Measurements from ENCODE around the gene TTLL5. TPM values are rescaled to one million over a fixed set of nuclear protein-coding genes. Genes with fewer than 3 reads are reported as not detected.

Gene TTLL5
- total and polyA plus RNA-seq, 2 of the 4 experiments (the other 2 are of a cell fraction) = 11.9 to 16.7 TPM

GRCh38 chr14:75909630-75910029 is 248.6 kb downstream of the TTLL5 start:
- DNase-seq (no peak), ATAC-seq (ENCODE audit: low read depth) (no peak)
- intact Hi-C loops (cut with micrococcal nuclease) (loop anchor here (10.0 kb wide), 1 partner anchor 475 kb away; no protein-coding TSS in a partner anchor), dilution Hi-C loops (cut with HindIII; ENCODE audit: low sequenced_read_pairs, unreplicated experiment) (no loop called here), in situ Hi-C loops (cut with MboI; ENCODE audit: low sequenced_read_pairs) (no loop called here)
- no peaks in the 10 kb centered on the region for H4K20me1 ChIP-seq (ENCODE audit: insufficient read depth, low read length)
- no peak overlapping the region for H2AK9ac ChIP-seq (replicated peaks; ENCODE audit: low read depth, low read length, poor library complexity)
- no peak overlapping the region for H4K5ac ChIP-seq (ENCODE audit: low read depth, low read length)
- H3K9me1 ChIP-seq (ENCODE audit: insufficient read depth, low read length) = no peaks in the 10 kb centered on the region
- no peak overlapping the region for H3K27ac ChIP-seq (ENCODE audit: insufficient read depth, low read length)
- no peak overlapping the region for H3K18ac ChIP-seq (ENCODE audit: low read depth, low read length)
- H2AK5ac ChIP-seq (ENCODE audit: low read depth, low read length) = no peak overlapping the region
- no peak overlapping the region for H2BK120ac ChIP-seq (ENCODE audit: low read depth, low read length)
- no peak overlapping the region for H2AFZ ChIP-seq (replicated peaks; ENCODE audit: low read length, poor library complexity)
- no peak overlapping the region for H3K4me2 ChIP-seq (ENCODE audit: low read depth, low read length)
- H2BK5ac ChIP-seq (ENCODE audit: low read depth, low read length, poor library complexity, severe bottlenecking) = no peak overlapping the region
- no peak overlapping the region for H2BK15ac ChIP-seq (ENCODE audit: low read depth, low read length)
- no peak overlapping the region for H4K91ac ChIP-seq (ENCODE audit: insufficient read depth, low read depth, low read length)
- no peaks in the 10 kb centered on the region for H3K9me3 ChIP-seq (ENCODE audit: control insufficient read depth, insufficient read depth, low read length)
- no peak overlapping the region for H3K4ac ChIP-seq (ENCODE audit: low read depth, low read length)
- no peak overlapping the region for H3K23ac ChIP-seq (ENCODE audit: low read depth, low read length)
- no peaks in the 10 kb centered on the region for H3K27me3 ChIP-seq (ENCODE audit: control insufficient read depth, insufficient read depth, low read length)
- no peaks in the 10 kb centered on the region for H3K79me1 ChIP-seq (ENCODE audit: low read depth in 1 of 2, low read length in 2 of 2)
- peaks cover 2% of the 10 kb centered on the region; the same call in 1 of the 2 replicates for H3K4me1 ChIP-seq (ENCODE audit: control insufficient read depth, insufficient read depth, low read length)
- no peak overlapping the region for H3K4me3 ChIP-seq (ENCODE audit: insufficient read depth, low read depth, low read length)
- TF ChIP-seq CHD1 (IDR thresholded peaks at IDR 0.05; ENCODE audit: low read depth, low read length) = no peak
- TF ChIP-seq MAFK (IDR thresholded peaks at IDR 0.05; ENCODE audit: low read depth, low read length) = no peak
- no peak for TF ChIP-seq MAZ (IDR thresholded peaks at IDR 0.05; ENCODE audit: borderline replicate concordance, low read depth, low read length)
- TF ChIP-seq CEBPB (IDR thresholded peaks at IDR 0.05; ENCODE audit: low read depth, low read length) = no peak
- no CpG with 5 or more reads among the region's 3 CpGs for WGBS, 2 experiments (ENCODE audit: extremely low coverage in 2 of 2, insufficient read length in 1 of 2)
- no TSS peak for BruUV-seq (replicated peaks)
- no peak overlapping the region for H3K14ac ChIP-seq (replicated peaks; ENCODE audit: low read depth, low read length)
- ChIA-PET CTCF (no interaction called here), POLR2A (ENCODE audit: unreplicated experiment) (no interaction called here)
- H3K36me3 ChIP-seq (ENCODE audit: control insufficient read depth, insufficient read depth, low read length) = peaks cover 2% of the 10 kb centered on the region; the same call in 1 of the 2 replicates
- no peak overlapping the region for H4K8ac ChIP-seq (ENCODE audit: low read depth in 2 of 2, low read length in 2 of 2)
- H3K9ac ChIP-seq (ENCODE audit: low read depth, low read length) = no peak overlapping the region
- no peak overlapping the region for H2BK20ac ChIP-seq (ENCODE audit: low read depth, low read length)
- H3K56ac ChIP-seq (ENCODE audit: extremely low read depth, insufficient read depth, low read length) = no peak overlapping the region
